Measurements from ENCODE around the gene EIF2D.
A peak's percentile ranks its signal among the peaks of the same experiment; 100 is the strongest.

EIF2D gene

DNA sequence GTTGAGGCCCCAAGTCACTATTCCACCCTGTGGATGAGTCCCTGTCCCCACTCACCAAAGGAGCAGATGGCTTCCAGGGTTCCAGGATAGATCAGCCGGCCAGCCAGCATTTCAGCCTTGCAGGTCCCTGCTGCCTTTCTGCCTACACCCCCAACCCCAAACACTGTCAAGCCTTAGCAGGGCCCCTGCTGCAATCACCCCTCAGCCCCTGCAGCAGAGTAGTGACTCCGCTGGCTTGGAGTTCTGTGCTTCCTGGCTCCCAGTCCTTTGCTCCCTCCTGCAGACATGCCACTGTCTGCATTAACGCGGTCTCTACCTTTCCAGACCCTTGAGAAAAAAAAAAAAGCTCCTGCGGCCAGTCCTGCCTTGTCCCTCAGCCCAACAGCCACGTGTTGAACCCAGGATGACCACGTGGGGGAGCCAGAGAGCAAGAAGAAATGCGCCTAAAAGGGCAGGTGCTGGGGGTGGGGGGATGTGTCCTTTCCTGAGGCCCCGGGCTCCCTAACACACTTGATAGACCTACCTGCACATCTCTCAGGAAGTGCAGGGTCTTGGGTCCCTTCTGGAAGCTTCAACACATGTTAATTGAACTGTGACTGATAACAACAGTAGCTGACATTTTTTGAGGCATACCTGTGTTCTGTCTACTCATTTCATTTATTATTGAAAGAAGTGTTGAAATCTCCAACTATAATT lies 67.6 kb downstream of the EIF2D start:
- peak; percentile 51 for DNase-seq

All from fibroblast of upper back skin (primary cell).